Measurements from ENCODE around the gene ADRM1.

Gene ADRM1, protein sequence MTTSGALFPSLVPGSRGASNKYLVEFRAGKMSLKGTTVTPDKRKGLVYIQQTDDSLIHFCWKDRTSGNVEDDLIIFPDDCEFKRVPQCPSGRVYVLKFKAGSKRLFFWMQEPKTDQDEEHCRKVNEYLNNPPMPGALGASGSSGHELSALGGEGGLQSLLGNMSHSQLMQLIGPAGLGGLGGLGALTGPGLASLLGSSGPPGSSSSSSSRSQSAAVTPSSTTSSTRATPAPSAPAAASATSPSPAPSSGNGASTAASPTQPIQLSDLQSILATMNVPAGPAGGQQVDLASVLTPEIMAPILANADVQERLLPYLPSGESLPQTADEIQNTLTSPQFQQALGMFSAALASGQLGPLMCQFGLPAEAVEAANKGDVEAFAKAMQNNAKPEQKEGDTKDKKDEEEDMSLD

DNA sequence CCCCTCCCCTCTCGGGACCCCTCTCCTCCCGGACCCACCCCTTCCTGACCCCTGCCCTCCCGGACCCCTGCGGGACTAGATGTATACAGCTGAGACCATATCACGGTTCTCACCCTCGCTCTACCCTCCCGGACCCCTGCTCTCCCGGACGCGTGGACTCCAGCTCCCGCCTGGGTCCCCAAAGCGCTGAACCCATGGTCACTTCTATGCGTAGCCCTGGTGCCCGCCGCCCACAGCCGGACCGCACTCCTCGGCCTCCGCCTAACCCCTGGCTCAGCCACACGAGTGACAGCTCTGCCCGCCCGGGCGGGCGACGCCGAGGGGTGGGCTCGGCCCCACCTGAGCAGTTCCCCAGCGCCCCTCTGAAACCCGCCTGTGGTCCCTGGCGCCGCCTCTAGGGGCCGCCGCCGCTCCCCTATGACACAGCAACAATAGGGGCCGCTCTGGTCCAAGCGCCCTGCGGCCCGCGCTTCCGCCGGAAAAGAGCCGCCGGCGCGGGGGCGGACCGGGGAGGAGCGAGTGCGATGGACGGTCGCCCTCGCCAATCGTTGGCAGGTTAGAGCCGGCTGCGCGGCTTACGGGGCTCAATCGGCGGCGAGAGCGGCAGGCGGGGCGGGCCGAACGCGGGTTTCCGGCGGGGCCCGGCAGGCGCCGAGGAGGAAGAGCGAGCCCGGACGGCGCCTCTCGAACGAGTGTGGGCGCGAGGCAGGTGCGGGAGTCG lies at the start of gene ADRM1:
ADRM1 (plus strand) TSS at position 657 of the 721 bp plus-strand sequence. CDS start 572 bp downstream, outside the sequence.
- peak; percentile 95 for DNase-seq

DNA sequence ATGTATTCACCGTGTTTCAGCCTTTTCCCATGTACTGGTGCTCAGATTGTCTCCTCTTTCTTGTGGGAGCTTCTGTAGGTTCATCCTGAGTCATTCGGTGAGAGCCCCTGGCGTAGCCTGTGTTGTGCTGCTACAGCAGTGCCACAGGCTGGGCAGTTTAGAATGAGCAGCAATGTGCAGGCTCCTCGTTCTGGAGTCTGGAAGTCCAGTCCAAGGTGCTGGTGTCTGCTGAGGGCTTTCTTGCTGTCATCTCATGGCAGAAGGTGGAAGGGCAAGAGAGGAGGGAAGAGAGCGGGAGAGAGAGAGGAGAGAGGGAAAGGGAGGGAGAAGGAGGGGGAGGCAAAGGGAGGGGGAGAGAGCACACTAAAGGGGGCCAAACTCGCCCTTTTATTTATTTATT lies 49.4 kb upstream of the ADRM1 start:
- DNase-seq = no peak

DNA sequence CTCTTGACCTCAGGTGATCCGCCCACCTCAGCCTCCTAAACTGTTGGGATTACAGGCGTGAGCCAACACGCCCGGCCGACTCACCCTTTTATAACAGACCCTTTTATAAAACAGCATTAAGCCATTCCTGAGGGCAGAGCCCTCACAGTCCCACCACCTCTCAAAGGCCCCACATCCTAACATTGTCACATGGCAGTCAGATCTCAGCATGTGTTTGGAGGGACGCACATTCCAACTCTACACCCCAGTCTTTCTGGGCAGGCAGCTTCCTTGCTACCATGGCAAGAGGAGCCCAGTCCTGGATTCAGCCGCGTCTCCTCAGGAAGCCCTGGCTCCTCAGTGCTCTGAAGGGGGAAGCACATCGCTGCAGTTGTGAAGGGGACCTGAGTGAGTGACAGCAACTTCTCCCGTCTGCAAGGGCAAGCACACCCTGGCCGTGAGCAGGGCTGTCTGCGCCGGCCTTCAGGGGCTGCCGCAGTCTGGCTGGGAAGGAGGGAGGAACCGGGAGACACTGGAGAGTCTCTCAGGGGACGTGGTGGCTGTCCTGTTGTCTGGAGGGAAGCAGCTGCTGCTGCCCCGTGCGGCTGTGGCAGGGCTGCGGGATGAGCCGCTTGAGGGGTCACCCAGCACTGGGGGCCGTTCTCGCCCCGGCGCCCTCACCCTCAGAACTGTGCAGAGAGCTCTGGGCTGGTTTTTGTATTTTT lies 48.6 kb upstream of the ADRM1 start:
- DNase-seq = no peak

DNA sequence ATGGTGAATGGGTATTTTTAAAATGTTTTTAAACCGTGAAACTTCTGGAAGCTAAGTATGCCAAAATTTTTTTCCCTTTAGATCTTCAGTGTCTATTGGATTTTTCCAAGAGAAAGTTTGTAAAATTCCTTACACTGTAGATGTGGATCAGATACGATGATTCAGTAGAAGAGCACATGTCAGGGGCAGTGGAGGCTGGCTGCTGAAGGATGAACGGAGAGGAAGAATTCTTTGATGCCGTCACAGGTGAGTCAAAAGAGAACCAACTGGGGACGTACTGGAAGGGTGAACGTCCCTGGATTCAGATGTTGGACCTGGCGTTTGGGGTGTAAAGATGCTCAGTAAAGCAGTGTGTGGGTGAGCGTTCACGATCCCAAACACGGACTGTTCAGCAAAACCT lies 46.8 kb upstream of the ADRM1 start:
- no peak for DNase-seq

DNA sequence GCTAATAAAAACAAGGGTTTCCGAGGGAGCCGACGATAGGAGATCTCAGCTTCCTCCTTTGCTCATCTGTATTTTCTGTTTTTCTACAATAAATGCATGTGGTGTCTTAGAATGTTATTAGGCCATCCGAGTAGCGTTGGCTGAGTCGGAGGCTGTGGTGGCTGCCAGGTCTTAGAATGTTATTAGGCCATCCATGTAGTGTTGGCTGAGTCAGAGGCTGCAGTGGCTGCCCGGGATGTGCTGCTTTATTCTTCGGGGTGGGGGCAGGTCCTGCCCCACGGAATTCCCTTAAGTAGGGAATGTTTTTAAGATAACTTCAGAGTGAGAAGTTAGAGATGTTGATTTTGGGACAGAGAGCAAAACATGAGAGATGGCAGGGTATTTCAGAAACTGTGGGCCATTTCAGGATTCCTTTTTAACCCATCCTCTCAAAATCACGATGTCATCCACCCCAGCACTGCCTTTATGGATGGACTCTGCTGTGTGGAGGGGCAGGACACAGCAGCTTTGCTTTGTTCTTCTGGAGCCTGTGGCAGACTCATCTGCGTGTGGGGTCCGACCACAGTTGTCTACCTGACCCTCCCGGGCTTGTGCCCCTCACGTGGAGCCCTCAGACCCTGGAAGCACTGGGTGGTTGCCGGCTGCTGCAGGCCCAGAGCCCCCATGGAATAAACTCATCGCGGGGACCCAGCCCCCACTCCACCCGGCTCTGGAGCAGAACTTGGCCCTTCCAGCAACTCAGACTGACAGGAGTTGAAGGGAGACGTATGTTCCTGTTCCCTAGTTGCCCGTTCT lies 44.1 kb upstream of the ADRM1 start:
- no peak for DNase-seq

DNA sequence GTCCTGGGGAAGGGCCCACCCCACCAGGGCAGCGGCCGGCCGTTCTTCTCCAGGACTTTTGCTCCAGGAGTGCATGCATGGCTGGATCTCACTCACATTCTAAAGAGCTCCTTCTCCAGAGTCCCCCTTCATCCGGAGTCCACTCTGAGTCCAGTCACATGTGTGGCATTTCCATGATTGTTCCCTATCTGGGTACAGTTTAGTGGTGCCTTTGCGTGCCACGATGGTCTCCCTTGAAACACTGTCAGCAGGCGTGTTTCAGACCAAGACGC lies 43.6 kb upstream of the ADRM1 start:
- no peak for DNase-seq

DNA sequence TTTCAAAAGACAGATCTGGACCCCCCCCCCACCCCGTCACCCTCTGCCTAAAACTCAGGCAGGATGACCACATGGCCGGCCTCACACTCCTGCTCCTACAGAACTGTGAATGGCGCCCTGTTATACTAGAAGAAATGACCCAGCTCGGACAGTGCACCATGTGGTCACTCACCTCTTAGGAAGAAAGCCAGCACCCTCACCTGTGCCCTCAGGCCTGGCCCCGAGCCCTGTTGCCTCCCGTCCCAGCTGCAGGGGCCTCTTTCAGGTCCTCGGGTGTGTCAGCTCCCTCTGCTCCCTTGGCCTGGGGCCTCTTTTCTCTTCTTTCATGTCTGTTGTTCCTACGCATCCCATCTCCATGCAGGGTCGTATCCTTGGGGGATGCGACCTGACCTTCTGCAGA lies 40.7 kb upstream of the ADRM1 start:
- no peak for DNase-seq

DNA sequence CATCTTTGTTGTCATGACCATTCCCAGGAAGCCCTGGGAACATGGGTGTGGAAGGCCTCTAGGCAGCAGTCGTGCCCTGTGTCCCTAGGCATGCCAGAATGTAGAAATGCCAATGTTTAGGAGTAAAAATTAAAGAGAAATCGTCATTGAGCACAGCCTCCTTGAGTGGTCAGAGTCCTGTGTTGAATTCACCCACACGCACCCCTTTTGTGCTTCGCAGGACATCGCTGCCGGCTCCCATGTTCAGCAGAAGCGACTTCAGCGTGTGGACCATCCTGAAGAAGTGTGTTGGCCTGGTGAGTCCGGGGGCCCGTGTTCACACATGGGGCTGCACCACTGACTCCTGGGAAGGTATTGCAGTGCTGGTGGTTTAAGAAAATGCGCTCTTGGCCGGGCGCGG lies 39.4 kb upstream of the ADRM1 start:
- DNase-seq = no peak

DNA sequence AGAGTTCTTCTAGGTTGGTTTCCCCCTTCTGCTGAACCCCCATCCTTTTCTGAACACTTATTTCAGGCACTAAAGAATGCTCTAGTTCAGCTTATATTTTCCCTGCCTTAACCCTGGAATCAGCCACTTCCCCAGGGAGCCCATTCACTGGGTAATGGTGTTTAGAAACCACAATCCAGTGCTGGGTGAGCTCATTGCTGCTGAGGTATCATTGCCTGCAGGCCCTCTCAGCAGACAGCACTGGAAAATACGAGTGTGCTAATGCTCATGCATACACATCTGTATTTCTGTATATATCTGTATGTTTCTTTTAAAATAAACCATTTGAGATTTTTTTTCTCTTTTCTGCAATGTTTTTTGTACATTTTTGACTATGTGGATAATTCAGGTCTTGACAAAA lies 37.4 kb upstream of the ADRM1 start:
- no peak for DNase-seq

DNA sequence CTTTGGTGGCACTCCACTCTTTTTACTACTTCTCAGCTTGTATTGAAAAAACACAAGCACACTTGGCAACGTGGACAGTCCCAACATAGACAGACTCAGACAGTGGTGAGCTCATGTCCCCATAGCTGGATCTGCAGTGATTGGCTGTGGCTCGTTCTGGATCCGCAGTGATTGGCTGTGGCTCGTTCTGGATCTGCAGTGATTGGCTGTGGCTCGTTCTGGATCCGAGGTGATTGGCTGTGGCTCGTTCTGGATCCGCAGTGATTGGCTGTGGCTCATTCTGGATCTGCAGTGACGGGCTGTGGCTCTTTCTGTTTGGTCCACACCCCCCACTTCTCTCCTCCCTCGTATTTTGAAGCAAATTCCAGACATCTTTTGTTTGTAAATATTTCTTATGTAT lies 36.5 kb upstream of the ADRM1 start:
- no peak for DNase-seq

DNA sequence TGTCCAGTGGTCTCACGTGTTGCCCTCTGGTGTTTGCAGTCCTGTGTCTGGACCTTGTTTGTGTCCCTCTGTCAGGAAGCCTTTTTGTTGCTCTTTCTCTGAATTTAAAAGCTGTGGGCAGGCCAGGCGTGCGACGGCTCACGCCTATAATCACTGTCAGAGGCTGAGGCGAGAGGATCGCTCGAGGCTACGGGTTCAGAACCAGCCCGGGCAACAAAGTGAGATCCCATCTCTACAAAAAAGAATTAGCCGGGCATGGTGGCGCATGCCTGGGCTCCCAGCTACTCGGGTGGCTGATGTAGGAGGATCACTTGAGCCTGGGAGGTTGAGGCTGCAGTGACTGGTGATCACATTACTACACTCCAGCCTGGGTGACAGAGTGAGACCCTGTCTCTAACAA lies 35.9 kb upstream of the ADRM1 start:
- no peak for DNase-seq

DNA sequence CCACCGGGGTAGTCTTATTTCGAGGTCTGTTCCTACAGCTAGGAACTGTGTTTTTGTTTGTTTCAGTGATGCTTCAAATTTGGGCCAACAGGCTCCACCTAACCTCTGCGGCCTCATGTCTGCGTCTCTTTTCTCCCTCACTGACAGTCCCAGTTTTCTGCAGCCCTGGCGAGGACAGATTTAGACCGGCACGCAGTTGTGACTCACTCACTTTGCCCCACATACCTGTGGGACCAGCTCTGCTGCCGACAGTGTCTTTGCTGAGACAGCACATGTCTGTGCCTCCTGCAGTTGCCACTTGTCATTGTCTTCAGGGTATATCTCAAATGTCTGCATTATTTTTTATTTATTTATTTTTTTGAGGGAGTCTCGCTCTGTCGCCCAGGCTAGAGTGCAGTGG lies 35.3 kb upstream of the ADRM1 start:
- DNase-seq = no peak

DNA sequence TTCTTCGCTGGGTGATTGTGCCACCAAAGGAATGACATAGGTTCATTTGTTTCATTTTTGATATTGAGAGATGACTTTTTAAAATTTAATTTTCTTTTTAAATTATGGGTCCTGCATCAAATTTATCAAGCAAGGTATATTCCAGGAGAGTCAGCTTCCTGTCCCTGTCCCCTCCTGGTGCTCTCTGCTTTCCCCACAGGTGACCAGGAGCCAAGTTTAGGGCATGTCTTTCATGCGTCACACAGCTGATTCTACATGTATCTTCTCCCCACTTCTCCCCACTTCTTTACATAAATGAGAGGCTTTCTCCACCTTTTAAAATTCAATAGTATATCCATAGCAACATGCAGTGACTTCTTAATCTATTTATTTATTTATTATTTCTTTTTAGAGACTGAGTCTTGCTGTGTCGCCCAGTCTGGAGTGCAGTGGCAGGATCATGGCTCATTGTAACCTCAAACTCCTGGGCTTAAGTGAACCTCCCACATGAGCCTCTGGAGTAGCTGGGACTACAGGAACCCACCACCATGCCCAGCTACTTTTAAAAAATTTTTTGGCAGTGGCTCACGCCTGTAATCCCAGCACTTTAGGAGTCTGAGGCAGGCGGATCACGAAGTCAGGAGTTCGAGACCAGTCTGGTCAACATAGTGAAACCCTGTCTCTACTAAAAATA lies 34.4 kb upstream of the ADRM1 start:
- no peak for DNase-seq

DNA sequence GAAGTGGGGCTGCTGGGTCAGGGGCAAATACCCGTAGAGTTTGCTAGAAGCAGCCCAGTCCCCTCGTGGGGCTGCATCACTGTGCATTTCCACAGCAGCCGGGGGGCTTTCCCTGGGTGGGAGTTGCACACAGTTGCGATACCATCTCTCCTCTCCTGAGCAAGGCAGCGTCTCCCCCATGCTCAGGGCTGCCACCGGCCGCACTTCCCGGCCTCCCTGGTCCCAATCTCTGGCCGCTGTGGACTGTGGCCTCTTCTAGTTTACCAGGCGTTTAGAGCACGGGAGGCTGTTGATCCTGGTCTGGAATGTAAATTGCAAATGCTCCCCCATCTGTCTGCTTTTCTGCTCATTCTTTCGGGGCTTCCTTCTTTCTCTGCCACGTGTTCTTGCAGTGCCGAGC lies 33.4 kb upstream of the ADRM1 start:
- DNase-seq = no peak

DNA sequence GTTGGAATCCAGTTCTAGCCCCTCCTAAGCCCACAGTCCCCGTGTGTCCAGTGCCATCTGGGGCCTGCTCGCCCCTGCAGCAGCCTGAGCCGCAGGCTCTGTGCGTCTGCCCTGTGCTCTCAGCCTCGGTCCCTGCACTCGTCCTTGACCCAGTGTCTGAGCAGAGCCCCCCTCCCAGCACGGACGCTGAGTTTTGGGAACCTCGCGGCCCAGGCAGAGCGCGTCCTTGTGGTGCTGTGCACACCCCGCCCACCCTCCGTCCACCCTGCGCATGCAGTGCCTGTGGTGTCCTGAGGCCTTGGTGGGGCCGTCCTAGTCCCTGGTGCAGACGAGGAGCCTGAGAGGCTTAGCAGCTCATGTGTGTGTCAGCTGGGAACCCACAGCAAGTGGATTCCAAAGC lies 32.9 kb upstream of the ADRM1 start:
- no peak for DNase-seq

DNA sequence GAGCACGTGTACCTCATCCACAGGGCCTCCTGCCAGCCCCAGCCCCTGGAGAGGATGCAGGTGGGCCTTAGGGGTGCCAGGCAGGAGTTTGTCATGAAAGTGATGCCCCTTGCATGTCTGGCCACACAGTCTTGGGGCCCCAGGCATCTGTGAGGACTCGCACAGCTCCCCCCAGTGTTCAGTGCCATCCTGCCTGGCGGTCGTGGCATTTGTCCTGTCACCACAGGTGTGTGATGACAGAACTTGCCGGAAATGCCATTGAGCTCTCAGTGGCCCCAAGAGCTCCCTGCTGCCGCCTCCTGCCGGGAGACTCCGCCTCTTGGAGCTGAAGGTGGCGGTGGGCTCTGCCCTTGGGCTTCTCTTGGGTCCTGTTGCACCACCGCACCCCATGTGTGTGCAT lies 30.6 kb upstream of the ADRM1 start:
- DNase-seq = no peak

DNA sequence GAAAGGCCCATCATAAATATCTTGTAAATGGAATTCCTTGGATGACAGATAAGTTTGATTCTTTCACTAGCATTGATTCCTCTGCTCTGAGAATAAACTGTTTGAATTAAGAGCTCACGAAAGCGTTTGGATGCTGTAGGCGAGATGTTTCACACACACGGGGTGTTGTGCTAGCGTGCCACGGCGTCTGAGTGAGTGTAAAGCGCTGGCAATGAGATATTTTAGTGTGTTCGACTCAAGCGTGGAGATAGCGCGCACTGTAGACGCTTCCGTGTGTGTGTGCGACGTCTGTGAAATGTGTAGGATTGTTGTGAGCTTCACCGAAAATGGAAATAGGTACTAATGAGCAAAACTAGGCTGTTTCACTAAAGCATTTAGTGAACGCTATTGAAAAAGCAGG lies 29.4 kb upstream of the ADRM1 start:
- DNase-seq = no peak

DNA sequence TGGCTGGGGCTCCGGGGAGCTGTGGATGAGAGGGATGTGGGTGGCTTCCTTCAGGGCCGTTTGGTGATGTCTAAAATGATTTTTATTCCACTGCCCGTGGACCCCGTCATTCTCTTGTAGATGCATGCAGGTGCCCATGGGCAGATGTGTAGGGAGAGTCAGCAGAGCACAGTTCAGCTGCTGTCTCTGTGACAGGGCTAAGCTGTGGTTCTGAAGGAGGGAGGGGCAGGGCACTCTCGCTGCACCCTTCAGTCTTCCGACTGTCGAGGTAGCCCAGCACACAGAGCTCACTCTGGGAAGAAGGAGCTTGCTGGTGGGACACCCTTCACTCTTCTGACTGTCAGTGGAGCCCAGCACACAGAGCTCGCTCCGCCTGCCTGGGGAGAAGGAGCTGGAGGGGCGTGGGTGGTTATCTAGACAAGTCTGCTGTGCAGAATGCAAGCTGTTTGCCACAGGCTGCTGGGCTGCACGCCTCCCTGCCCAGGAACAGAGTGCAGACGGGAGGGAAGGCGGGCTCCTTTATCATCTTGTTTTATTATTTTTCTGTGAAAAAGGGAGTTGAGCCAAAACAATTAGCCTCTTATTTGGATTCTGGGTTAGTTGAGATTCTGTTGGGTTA lies 28.4 kb upstream of the ADRM1 start:
- no peak for DNase-seq

DNA sequence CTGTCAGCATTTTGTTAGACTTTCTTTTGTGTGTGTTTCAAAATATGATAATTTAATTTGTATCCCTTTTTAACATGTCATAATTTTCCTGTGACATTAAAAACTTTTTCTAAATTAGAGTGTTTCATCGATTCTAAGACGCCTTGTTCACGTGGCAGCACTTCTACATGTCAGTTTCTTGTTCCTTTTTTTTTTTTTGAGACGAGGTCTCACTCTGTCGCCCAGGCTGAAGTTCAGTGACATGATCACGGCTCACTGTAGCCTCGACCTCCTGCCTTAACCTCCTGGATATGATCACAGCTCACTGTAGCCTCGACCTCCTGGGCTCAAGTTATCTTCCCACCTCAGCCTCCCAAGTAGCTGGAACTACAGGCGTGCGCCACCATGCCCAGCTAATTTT lies 27.6 kb upstream of the ADRM1 start:
- no peak for DNase-seq

DNA sequence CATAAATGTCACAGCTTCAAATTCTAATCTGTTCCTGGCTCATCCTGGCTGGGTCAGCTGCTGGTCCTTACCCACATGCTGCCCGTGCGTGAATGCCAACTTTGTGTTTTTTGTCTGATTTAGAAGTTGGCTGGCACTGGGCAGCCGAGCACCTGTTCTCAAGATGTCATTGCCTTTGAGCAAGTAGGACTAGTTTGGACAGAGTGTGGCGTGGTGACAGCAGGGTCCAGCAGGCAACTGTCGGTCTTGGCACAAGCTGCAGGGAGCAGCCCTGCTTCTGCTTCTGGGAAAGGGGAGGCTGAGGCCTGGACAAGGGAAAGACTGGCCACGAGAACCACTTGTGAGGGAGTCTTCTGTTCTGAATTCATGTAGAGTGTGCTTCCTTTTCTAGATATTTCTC lies 26.4 kb upstream of the ADRM1 start:
- DNase-seq = no peak

DNA sequence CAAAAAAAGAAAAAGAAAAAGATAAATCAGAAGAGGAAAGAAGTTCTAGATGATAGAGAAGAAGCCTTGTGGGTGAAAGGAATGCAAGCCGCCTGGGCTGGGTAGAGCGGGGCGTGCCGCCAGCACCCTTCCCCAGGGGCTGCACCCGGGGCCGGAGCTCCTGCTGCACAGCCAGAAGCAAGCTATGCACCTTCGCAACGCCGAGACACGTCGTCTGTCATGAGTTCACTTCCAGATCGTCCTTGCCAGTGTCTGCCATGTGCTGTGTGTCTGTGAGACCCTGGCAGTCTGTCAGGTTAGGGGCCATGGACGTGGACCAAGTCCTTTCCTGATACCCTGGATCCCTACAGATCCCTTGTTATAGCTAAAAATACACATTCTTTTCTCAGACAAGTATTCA lies 25.5 kb upstream of the ADRM1 start:
- DNase-seq = no peak

DNA sequence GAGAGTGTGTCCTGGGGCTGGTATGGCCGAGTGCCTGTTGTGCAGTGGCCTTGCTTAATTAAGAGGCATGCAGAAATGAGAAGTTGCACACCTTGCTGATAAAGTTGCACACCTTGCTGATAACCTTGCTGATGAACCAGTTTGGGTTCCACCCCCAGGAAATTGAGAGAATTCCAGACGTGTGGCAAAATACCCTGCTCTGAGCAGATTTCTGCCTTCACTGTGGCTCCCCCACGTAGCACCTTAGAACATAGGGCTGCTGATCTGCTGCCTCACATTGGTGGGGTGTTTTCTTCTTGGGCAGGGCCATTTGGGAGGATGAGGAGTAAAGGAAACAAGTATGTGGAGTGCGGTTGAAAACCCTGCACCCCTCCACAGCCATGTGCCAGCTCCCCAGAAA lies 22.5 kb upstream of the ADRM1 start:
- DNase-seq = no peak
